Superior temporal gyrus (tissue), 1 donor: ENCODE data around the gene FHL3.

Experiments used
- DNase-seq: peaks from one replicate; pipeline ENCODE4 v3.0.0-alpha.2; 2016; ENCODE audit errors: extremely low spot score

Gene FHL3

GRCh38 chr1:38014171-38014570, 8.9 kb upstream of the FHL3 start:
- no peak for DNase-seq

DNA sequence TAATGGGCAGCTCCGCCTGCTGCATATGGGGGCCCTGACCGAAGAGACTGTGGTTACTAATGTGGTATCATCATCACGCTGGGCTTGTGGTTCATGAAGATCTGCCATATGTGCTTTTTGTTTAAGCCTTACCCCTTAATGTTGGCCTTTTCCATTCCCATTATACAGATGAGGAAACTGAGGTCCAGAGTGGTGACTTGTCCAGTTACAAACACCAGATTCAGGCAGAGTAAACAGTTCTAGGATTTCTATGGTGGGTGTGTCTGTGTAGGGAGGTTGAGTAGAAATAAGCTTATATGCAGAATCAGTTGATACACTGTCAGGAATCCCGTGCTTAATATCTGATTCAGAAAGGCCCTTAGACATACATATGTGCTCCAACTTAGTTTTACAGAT, 7.9 kb upstream of the FHL3 start:
- no peak for DNase-seq

- peak; percentile 99 for DNase-seq
Observed at GRCh38 chr1:38012363-38013226, 7.3 kb upstream of the FHL3 start, which contains the start of gene UTP11. UTP11 (plus strand) TSS chr1:38012734; CDS start chr1:38012803, 69 bp downstream.

DNA sequence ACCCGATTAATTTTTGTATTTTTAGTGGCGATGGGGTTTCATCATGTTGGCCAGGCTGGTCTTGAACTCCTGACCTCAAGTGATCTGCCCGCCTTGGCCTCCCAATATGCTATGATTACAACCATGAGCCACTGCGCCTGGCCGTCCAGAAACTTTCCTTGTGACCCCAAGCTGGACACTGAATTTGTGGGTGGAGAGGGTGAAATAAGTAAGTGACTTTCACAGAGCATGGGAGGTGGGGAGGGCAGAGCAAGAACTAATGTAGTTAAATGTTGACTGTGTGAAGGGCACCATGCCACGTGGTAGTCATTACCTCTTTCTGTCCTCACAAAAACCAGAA, 4.5 kb upstream of the FHL3 start:
- DNase-seq: no peak

- no peak for DNase-seq
Observed at GRCh38 chr1:38009088-38009840, 4.0 kb upstream of the FHL3 start.

GRCh38 chr1:38006008-38006828, 904 bp upstream of the FHL3 start:
- no peak for DNase-seq

DNA sequence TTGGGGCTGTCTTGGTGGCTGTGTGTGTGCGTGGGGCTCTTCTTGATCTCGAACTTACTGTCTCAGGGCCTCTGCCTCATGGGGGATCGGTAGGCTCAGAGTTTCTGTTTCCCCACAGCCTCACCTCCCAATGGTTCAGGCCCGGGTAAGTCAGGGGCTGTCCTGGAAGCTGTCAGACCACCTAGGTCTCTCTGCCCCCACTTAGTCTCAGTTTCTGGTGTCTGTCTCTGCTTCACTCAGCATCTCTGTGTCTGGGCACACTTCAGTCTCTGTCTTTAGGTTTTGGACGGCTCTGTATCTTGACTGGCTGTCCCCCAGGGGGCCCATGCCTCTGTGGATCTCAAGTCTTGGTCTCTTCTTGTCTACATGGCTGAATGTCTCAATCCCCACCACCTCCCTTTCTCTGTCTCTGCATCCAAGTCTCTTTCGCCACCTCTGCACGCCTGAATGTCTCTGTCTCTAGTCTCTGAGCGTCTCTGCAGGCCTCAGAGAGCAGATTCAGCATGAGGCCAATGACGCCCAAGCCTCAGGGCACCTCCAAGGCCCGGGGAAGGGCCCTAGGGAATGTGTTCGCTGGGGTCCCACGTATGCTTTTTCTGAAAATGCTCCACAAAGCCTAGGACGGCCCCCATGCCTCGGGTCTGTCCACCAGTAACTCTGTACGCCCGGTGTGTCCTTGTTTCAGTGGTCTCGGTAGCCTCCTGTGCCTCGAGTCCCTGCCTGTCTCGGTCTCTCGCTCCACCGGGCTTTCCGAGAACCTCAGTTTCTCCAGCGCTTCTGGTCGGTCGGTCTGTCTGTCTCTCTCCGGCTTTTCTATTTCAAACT, 818 bp downstream of the FHL3 start:
- DNase-seq: no peak

DNA sequence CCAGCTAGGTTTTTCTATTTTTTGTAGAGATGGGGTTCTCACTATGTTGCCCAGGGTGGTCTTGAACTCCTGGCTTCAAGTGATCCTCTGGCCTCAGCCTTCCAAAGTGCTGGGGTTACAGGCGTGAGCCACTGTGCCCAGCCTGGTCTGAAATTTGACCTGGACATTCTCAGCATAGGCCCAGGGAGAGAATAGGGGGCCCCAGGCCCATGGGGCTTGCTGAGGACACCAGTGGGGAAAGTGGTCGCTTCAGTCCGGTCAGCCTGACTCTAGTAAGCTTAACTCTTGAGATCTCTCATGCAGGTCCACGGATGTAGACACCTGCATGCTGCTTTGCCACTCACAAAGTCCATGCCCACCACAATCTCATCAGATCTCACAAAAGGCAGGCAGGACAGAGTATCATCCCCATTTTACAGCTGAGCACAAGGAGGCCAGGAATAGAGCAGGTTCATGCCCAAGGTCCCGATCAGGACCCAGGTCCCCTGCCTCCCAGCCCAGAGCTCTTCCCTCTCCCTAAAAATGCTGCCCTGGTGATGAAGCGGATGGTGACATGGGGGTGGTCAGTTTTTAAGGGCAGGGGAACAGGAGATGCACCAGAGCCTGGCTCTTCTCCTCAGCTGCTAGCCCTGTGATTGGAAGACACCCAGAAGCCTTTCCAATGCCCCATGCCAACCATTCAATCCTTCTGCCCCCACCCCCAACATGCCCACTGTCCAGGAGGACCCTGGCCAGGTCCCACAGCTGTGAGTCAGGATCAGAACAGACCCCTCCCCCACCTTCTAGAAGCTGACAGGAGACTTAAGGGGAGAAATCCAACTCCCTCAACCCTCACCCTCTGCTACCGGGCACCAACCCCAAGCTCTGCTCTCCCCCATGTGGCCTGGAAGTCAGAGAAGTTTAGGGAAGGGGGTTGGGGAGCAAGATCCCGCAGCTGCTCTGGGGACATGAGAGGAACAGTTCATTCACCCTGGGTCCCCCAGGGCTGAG, 1.8 kb downstream of the FHL3 start:
- DNase-seq: no peak

GRCh38 chr1:38000529-38001455, 4.5 kb downstream of the FHL3 start:
- no peak for DNase-seq

- no peak for DNase-seq
Observed at GRCh38 chr1:38000233-38000528, 5.1 kb downstream of the FHL3 start.

GRCh38 chr1:37999430-38000232, 5.7 kb downstream of the FHL3 start:
- no peak for DNase-seq

- no peak for DNase-seq
Observed at GRCh38 chr1:37998913-37999429, 6.3 kb downstream of the FHL3 start.

GRCh38 chr1:37998089-37998808, 7.1 kb downstream of the FHL3 start:
- no peak for DNase-seq

DNA sequence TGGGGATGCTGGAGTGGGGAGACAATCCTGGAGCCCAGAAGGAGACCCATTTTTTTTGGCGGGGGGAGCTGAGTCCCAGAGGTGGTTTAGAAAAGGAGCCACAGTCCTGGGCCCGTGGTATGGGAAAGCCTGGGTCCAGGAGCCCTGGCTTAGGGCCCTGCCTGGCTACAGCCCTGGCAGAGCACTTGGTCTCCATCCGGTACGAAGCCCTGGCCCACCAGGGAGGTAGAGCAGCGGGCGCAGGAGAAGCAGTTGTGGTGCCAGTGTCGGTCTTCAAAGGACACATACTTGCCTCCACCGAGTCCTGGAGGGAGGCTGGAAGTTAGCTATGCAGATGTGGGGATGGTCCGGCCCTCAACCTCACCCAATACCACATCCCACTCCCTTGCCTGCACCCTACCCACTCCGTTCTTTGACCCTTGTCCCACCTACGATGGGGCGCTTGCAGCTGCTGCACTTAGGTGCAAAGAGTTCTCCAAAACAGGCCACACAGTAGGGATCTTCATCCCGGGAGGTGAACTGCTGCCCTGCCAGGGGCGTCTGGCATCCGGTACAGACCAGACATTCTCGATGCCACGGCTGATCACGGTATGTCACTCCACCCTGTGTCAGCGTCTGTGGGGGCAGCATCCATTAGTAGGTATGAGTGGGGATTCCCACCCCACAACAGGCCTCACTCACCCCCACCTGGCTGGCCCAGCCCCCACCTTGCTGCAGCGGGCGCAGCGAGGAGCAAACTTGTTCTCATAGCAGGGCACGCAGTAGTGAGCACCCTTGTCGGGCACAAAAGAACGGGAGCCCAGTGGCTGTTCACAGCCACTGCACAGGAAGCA, 7.8 kb downstream of the FHL3 start:
- no peak for DNase-seq

DNA sequence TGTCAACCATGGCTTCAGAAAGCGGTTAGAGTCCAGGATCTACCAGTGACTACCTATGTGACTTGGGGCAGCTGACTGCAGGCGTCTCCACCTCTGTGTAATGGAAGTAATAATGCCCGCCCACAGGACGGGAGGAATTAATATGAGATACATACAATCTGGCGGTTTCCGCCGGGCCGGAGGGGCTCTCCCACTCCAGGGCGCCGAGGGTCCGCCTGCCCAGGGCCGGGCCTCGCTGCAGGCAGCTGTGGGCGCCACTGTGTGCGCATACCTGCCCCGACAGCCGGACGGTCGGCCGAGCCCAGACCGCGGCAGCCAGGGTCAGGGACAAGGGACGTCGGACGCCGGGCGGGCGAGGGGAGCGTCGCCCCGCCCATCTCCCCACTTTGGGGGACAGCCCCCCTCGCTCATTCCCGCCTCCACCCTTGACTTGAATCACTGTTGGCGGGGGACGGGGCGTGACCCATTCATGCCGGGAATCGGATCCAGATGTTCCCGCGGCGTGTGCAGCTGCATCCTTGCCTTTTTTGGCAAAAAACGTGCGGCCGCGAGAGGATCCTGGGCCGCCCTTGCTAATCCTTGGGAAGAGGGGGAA, 9.5 kb downstream of the FHL3 start:
- no peak for DNase-seq

GRCh38 chr1:37994886-37995566, 10.3 kb downstream of the FHL3 start:
- DNase-seq: no peak
